HG02884 (cell line): Measurements from ENCODE around the gene WNT8A.

Source experiments
- ATAC-seq: cut with Tn5 transposase; IDR thresholded peaks from one replicate; pipeline ENCODE4 v1.9.1; 2021; ENCODE audit warnings: mild to moderate bottlenecking, moderate library complexity; ENCODE audit not compliant: unreplicated experiment

The WNT8A gene

GRCh38 chr5:138082033-138082432 lies 1.8 kb upstream of the WNT8A start:
- ATAC-seq = no peak

GRCh38 chr5:138091685-138092084 lies 7.9 kb downstream of the WNT8A start:
- no peak for ATAC-seq

- ATAC-seq = no peak
Observed at GRCh38 chr5:138092301-138092700, 8.5 kb downstream of the WNT8A start.

GRCh38 chr5:138093036-138093435 lies 9.2 kb downstream of the WNT8A start:
- no peak for ATAC-seq

GRCh38 chr5:138095100-138095907 lies 11.5 kb downstream of the WNT8A start:
- ATAC-seq = no peak

GRCh38 chr5:138096363-138096762 lies 12.5 kb downstream of the WNT8A start:
- no peak for ATAC-seq

- no peak for ATAC-seq
Observed at GRCh38 chr5:138096997-138097828, 13.4 kb downstream of the WNT8A start.

- ATAC-seq = no peak
Observed at GRCh38 chr5:138102454-138103318, 18.9 kb downstream of the WNT8A start.

GRCh38 chr5:138103319-138103637 lies 19.4 kb downstream of the WNT8A start:
- ATAC-seq = no peak

- ATAC-seq = no peak
Observed at GRCh38 chr5:138105709-138106108, 21.9 kb downstream of the WNT8A start.

GRCh38 chr5:138107213-138107612 lies 23.4 kb downstream of the WNT8A start:
- no peak for ATAC-seq

- no peak for ATAC-seq
Observed at GRCh38 chr5:138109463-138110265, 25.8 kb downstream of the WNT8A start.

- no peak for ATAC-seq
Observed at GRCh38 chr5:138110266-138110963, 26.6 kb downstream of the WNT8A start.

- no peak for ATAC-seq
Observed at GRCh38 chr5:138111181-138111580, 27.3 kb downstream of the WNT8A start.

- ATAC-seq = no peak
Observed at GRCh38 chr5:138111937-138112336, 28.1 kb downstream of the WNT8A start.

GRCh38 chr5:138115254-138115653 lies 31.4 kb downstream of the WNT8A start:
- ATAC-seq = no peak

GRCh38 chr5:138128334-138128733 lies 44.5 kb downstream of the WNT8A start:
- no peak for ATAC-seq

- no peak for ATAC-seq
Observed at GRCh38 chr5:138129347-138129746, 45.5 kb downstream of the WNT8A start.

- no peak for ATAC-seq
Observed at GRCh38 chr5:138132543-138132942, 48.7 kb downstream of the WNT8A start.
